GM23338 (cell line): ENCODE data around the gene NFATC3. TPM values are rescaled to one million over a fixed set of nuclear protein-coding genes. Genes with fewer than 3 reads are reported as not detected.

Experiments
- ATAC-seq: fragments of 200-7000 bp; cut with Tn5 transposase; 3 replicates; pipeline ENCODE4 v1.9.1; 2020
- DNase-seq: peaks from one replicate; pipeline ENCODE4 v3.0.0-alpha.2; 2015; ENCODE audit warnings: low spot score
- H2AFZ ChIP-seq: fragments of 200-600 bp; sonication (generic); 2 replicates; pipeline ENCODE4 v1.8.0; 2016; ENCODE audit warnings: antibody characterized with exemption, mild to moderate bottlenecking, moderate library complexity
- H3F3A ChIP-seq: fragments of 200-600 bp; sonication (generic); replicated peaks from 2 replicates; pipeline ENCODE4 v1.8.0; 2017; ENCODE audit warnings: antibody characterized with exemption, mixed run types, low read depth
- H3K27ac ChIP-seq: fragments of 200-600 bp; sonication (generic); 2 replicates; pipeline ENCODE4 v1.6.1; 2016; ENCODE audit warnings: low read depth
- H3K27me3 ChIP-seq: fragments of 200-600 bp; sonication (generic); 2 replicates; pipeline ENCODE4 v1.8.0; 2016; ENCODE audit warnings: mild to moderate bottlenecking, mixed run types, moderate library complexity; ENCODE audit not compliant: insufficient read depth
- H3K36me3 ChIP-seq: fragments of 200-600 bp; sonication (generic); 2 replicates; pipeline ENCODE4 v1.8.0; 2016; ENCODE audit warnings: mild to moderate bottlenecking; ENCODE audit not compliant: insufficient read depth
- H3K4me1 ChIP-seq: fragments of 200-600 bp; sonication (generic); 2 replicates; pipeline ENCODE4 v1.8.0; 2016; ENCODE audit warnings: mild to moderate bottlenecking, moderate library complexity; ENCODE audit not compliant: insufficient read depth
- H3K4me2 ChIP-seq: fragments of 200-600 bp; sonication (generic); 2 replicates; pipeline ENCODE4 v1.7.1; 2017; ENCODE audit warnings: mixed run types
- H3K4me3 ChIP-seq: fragments of 200-600 bp; sonication (generic); 2 replicates; pipeline ENCODE4 v1.6.1; 2016; ENCODE audit warnings: mixed run types
- H3K79me2 ChIP-seq: fragments of 200-600 bp; sonication (generic); replicated peaks from 2 replicates; pipeline ENCODE4 v1.8.0; 2017; ENCODE audit warnings: mild to moderate bottlenecking; ENCODE audit not compliant: insufficient read depth
- H3K9me2 ChIP-seq: fragments of 200-600 bp; sonication (generic); 2 replicates; pipeline ENCODE4 v1.8.0; 2017; ENCODE audit not compliant: insufficient read depth
- H4K20me1 ChIP-seq: fragments of 200-600 bp; sonication (generic); replicated peaks from 2 replicates; pipeline ENCODE4 v1.8.0; 2017; ENCODE audit warnings: mild to moderate bottlenecking; ENCODE audit not compliant: insufficient read depth
- H3K27ac Mint-ChIP-seq: 2 replicates; pipeline ENCODE4 v1.8.0; 2020; ENCODE audit warnings: inconsistent platforms, mild to moderate bottlenecking, moderate library complexity, mixed read lengths
- H3K27me3 Mint-ChIP-seq: 3 replicates; pipeline ENCODE4 v1.8.0; 2022; ENCODE audit warnings: low read depth, mild to moderate bottlenecking, moderate library complexity, mixed read lengths, inconsistent platforms; ENCODE audit not compliant: insufficient read depth, poor library complexity
- H3K36me3 Mint-ChIP-seq: 3 replicates; pipeline ENCODE4 v1.8.0; 2021; ENCODE audit warnings: low read depth, mild to moderate bottlenecking, inconsistent platforms, moderate library complexity, mixed read lengths
- H3K4me1 Mint-ChIP-seq: 3 replicates; pipeline ENCODE4 v1.8.0; 2020; ENCODE audit warnings: mild to moderate bottlenecking, inconsistent platforms, mixed read lengths
- H3K4me3 Mint-ChIP-seq: 3 replicates; pipeline ENCODE4 v1.8.0; 2021; ENCODE audit warnings: moderate library complexity, mild to moderate bottlenecking, inconsistent platforms, mixed read lengths
- H3K9me3 Mint-ChIP-seq: 3 replicates; pipeline ENCODE4 v1.8.0; 2020; ENCODE audit warnings: moderate library complexity, mild to moderate bottlenecking, inconsistent platforms, mixed read lengths
- CREB1 ChIP-seq: fragments of 250-450 bp; sonication (Bioruptor Pico); IDR thresholded peaks from 2 replicates; pipeline ENCODE4 v1.5.0; 2020; ENCODE audit warnings: low read depth, mild to moderate bottlenecking, moderate library complexity
- EZH2 ChIP-seq: fragments of 200-600 bp; sonication (generic); IDR thresholded peaks from one replicate; pipeline ENCODE4 v1.8.0; 2017; ENCODE audit warnings: antibody characterized with exemption, mild to moderate bottlenecking, low read depth; ENCODE audit not compliant: unreplicated experiment
- EZH2phosphoT487 ChIP-seq: fragments of 200-600 bp; sonication (generic); IDR thresholded peaks from one replicate; pipeline ENCODE4 v1.8.1; 2018; ENCODE audit warnings: antibody characterized with exemption; ENCODE audit not compliant: unreplicated experiment
- JUNB ChIP-seq: IDR thresholded peaks from one replicate; pipeline ENCODE4 v1.6.1; 2016; ENCODE audit warnings: antibody characterized with exemption; ENCODE audit not compliant: unreplicated experiment
- NANOG ChIP-seq: IDR thresholded peaks from 2 replicates; pipeline ENCODE4 v1.6.1; 2016; ENCODE audit warnings: antibody characterized with exemption, borderline replicate concordance
- POLR2AphosphoS5 ChIP-seq: IDR thresholded peaks from 2 replicates; pipeline ENCODE4 v1.6.1; 2016; ENCODE audit warnings: antibody characterized with exemption, low read depth
- STAT1 ChIP-seq: IDR thresholded peaks from one replicate; pipeline ENCODE4 v1.6.1; 2016; ENCODE audit warnings: antibody characterized with exemption; ENCODE audit not compliant: unreplicated experiment
- ZNF114 ChIP-seq: fragments of 250-450 bp; sonication (Bioruptor Pico); IDR thresholded peaks from 2 replicates; pipeline ENCODE4 v1.5.0; 2020; ENCODE audit warnings: mild to moderate bottlenecking, moderate library complexity
- ZNF331 ChIP-seq: fragments of 250-450 bp; sonication (Bioruptor Pico); IDR thresholded peaks from 2 replicates; pipeline ENCODE4 v1.5.0; 2020; ENCODE audit warnings: low read depth, mild to moderate bottlenecking, moderate library complexity
- polyA plus RNA-seq: library from polyadenylated mRNA; unstranded; fragments of >200 nt; fragmentation: Nextera tagmentation; extraction: Ambion mirVana; gene quantifications from 2 replicates; pipeline ENCODE4 v1.2.1, GENCODE V29; 2016
- total RNA-seq: library from RNA; depleted of rRNA; stranded (reverse); fragments of >200 nt; shearing (Covaris generic); gene quantifications from 2 replicates; pipeline ENCODE4 v1.2.3, GENCODE V29; 2014
- TF ChIP-seq, protein P1 (sequence below), 2 experiments: fragments of 200-600 bp in 1 of 2; sonication (generic) in 1 of 2; conservative IDR thresholded peaks; 2 replicates each; pipeline versions ENCODE4 v1.5.1 to v1.6.1; 2016 to 2017; ENCODE audit warnings: antibody characterized with exemption in 2 of 2, low read depth in 2 of 2, mild to moderate bottlenecking in 2 of 2, moderate library complexity in 1 of 2
- TF ChIP-seq, protein P2 (sequence below): IDR thresholded peaks from 2 replicates; pipeline ENCODE4 v1.6.1; 2016; ENCODE audit warnings: antibody characterized with exemption
- TF ChIP-seq, protein P3 (sequence below): IDR thresholded peaks from one replicate; pipeline ENCODE4 v1.6.1; 2018; ENCODE audit warnings: antibody characterized with exemption; ENCODE audit not compliant: unreplicated experiment
- TF ChIP-seq, protein P4 (sequence below): fragments of 250-450 bp; sonication (Bioruptor Pico); IDR thresholded peaks from 2 replicates; pipeline ENCODE4 v1.5.0; 2020; ENCODE audit warnings: mild to moderate bottlenecking, moderate library complexity

NFATC3 gene
- total and polyA plus RNA-seq, 2 experiments from 2014 or later, result 9.2 to 40.9 TPM

DNA sequence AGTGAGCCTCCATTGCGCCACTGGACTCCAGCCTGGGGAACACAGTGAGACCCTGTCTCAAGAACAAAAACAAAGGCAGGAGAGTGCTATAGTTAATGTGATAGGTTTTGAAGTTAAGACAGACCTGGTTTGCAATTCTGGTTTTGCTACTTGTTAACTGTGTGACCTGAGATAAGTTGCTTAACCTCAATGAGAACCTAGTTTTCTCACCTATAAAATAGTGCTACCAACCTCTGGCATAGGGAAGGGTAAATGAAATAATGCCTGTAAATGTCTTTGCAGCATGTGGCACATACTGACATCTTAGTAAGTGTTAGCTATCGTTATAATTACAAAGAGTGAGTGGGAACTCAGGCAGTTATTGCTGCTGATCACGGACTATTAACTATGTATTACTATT is 29.8 kb upstream of the NFATC3 start:
- no peak overlapping the region for H3K27ac Mint-ChIP-seq
- H3K4me3 Mint-ChIP-seq, result no peak overlapping the region
- no peaks in the 10 kb centered on the region for H3K9me3 Mint-ChIP-seq
- DNase-seq (no peak), ATAC-seq (no peak)
- no peaks in the 10 kb centered on the region for H3K4me1 Mint-ChIP-seq
- Histone ChIP-seq H3F3A (0 out of 2 replicates have a peak, but pooled peaks cover 6% of the 10 kb centered on the region), H3K4me1 (no peaks in the 10 kb centered on the region), H3K27me3 (no peaks in the 10 kb centered on the region), H3K79me2 (no peaks in the 10 kb centered on the region), H3K36me3 (peaks cover 12% of the 10 kb centered on the region), H3K4me2 (no peak overlapping the region), H3K27ac (no peak overlapping the region), H4K20me1 (no peaks in the 10 kb centered on the region), H3K9me2 (no peaks in the 10 kb centered on the region), H2AFZ (no peak overlapping the region), H3K4me3 (no peak overlapping the region)
- peaks cover 28% of the 10 kb centered on the region for H3K36me3 Mint-ChIP-seq
- TF ChIP-seq ZNF331 (CRISPR knock-in tag), result no peak
- TF ChIP-seq JUNB, result no peak
- TF ChIP-seq, protein P1, sequence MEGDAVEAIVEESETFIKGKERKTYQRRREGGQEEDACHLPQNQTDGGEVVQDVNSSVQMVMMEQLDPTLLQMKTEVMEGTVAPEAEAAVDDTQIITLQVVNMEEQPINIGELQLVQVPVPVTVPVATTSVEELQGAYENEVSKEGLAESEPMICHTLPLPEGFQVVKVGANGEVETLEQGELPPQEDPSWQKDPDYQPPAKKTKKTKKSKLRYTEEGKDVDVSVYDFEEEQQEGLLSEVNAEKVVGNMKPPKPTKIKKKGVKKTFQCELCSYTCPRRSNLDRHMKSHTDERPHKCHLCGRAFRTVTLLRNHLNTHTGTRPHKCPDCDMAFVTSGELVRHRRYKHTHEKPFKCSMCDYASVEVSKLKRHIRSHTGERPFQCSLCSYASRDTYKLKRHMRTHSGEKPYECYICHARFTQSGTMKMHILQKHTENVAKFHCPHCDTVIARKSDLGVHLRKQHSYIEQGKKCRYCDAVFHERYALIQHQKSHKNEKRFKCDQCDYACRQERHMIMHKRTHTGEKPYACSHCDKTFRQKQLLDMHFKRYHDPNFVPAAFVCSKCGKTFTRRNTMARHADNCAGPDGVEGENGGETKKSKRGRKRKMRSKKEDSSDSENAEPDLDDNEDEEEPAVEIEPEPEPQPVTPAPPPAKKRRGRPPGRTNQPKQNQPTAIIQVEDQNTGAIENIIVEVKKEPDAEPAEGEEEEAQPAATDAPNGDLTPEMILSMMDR (conservative IDR thresholded peaks at IDR 0.05; ENCODE audit: low read depth in 2 of 2), result no peak
- no peak for TF ChIP-seq ZNF114 (CRISPR knock-in tag)
- TF ChIP-seq, protein P2, sequence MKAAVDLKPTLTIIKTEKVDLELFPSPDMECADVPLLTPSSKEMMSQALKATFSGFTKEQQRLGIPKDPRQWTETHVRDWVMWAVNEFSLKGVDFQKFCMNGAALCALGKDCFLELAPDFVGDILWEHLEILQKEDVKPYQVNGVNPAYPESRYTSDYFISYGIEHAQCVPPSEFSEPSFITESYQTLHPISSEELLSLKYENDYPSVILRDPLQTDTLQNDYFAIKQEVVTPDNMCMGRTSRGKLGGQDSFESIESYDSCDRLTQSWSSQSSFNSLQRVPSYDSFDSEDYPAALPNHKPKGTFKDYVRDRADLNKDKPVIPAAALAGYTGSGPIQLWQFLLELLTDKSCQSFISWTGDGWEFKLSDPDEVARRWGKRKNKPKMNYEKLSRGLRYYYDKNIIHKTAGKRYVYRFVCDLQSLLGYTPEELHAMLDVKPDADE, result no peak
- TF ChIP-seq CREB1, result no peak
- no peak for TF ChIP-seq STAT1
- TF ChIP-seq POLR2AphosphoS5, result no peak
- TF ChIP-seq EZH2phosphoT487, result no peak
- TF ChIP-seq EZH2, result no peak
- TF ChIP-seq, protein P3, sequence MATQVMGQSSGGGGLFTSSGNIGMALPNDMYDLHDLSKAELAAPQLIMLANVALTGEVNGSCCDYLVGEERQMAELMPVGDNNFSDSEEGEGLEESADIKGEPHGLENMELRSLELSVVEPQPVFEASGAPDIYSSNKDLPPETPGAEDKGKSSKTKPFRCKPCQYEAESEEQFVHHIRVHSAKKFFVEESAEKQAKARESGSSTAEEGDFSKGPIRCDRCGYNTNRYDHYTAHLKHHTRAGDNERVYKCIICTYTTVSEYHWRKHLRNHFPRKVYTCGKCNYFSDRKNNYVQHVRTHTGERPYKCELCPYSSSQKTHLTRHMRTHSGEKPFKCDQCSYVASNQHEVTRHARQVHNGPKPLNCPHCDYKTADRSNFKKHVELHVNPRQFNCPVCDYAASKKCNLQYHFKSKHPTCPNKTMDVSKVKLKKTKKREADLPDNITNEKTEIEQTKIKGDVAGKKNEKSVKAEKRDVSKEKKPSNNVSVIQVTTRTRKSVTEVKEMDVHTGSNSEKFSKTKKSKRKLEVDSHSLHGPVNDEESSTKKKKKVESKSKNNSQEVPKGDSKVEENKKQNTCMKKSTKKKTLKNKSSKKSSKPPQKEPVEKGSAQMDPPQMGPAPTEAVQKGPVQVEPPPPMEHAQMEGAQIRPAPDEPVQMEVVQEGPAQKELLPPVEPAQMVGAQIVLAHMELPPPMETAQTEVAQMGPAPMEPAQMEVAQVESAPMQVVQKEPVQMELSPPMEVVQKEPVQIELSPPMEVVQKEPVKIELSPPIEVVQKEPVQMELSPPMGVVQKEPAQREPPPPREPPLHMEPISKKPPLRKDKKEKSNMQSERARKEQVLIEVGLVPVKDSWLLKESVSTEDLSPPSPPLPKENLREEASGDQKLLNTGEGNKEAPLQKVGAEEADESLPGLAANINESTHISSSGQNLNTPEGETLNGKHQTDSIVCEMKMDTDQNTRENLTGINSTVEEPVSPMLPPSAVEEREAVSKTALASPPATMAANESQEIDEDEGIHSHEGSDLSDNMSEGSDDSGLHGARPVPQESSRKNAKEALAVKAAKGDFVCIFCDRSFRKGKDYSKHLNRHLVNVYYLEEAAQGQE, result no peak
- no peak for TF ChIP-seq NANOG
- TF ChIP-seq, protein P4, sequence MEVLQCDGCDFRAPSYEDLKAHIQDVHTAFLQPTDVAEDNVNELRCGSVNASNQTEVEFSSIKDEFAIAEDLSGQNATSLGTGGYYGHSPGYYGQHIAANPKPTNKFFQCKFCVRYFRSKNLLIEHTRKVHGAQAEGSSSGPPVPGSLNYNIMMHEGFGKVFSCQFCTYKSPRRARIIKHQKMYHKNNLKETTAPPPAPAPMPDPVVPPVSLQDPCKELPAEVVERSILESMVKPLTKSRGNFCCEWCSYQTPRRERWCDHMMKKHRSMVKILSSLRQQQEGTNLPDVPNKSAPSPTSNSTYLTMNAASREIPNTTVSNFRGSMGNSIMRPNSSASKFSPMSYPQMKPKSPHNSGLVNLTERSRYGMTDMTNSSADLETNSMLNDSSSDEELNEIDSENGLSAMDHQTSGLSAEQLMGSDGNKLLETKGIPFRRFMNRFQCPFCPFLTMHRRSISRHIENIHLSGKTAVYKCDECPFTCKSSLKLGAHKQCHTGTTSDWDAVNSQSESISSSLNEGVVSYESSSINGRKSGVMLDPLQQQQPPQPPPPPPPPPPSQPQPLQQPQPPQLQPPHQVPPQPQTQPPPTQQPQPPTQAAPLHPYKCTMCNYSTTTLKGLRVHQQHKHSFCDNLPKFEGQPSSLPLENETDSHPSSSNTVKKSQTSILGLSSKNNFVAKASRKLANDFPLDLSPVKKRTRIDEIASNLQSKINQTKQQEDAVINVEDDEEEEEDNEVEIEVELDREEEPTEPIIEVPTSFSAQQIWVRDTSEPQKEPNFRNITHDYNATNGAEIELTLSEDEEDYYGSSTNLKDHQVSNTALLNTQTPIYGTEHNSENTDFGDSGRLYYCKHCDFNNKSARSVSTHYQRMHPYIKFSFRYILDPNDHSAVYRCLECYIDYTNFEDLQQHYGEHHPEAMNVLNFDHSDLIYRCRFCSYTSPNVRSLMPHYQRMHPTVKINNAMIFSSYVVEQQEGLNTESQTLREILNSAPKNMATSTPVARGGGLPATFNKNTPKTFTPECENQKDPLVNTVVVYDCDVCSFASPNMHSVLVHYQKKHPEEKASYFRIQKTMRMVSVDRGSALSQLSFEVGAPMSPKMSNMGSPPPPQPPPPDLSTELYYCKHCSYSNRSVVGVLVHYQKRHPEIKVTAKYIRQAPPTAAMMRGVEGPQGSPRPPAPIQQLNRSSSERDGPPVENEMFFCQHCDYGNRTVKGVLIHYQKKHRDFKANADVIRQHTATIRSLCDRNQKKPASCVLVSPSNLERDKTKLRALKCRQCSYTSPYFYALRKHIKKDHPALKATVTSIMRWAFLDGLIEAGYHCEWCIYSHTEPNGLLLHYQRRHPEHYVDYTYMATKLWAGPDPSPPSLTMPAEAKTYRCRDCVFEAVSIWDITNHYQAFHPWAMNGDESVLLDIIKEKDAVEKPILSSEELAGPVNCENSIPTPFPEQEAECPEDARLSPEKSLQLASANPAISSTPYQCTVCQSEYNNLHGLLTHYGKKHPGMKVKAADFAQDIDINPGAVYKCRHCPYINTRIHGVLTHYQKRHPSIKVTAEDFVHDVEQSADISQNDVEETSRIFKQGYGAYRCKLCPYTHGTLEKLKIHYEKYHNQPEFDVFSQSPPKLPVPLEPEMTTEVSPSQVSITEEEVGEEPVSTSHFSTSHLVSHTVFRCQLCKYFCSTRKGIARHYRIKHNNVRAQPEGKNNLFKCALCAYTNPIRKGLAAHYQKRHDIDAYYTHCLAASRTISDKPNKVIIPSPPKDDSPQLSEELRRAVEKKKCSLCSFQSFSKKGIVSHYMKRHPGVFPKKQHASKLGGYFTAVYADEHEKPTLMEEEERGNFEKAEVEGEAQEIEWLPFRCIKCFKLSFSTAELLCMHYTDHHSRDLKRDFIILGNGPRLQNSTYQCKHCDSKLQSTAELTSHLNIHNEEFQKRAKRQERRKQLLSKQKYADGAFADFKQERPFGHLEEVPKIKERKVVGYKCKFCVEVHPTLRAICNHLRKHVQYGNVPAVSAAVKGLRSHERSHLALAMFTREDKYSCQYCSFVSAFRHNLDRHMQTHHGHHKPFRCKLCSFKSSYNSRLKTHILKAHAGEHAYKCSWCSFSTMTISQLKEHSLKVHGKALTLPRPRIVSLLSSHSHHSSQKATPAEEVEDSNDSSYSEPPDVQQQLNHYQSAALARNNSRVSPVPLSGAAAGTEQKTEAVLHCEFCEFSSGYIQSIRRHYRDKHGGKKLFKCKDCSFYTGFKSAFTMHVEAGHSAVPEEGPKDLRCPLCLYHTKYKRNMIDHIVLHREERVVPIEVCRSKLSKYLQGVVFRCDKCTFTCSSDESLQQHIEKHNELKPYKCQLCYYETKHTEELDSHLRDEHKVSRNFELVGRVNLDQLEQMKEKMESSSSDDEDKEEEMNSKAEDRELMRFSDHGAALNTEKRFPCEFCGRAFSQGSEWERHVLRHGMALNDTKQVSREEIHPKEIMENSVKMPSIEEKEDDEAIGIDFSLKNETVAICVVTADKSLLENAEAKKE (CRISPR knock-in tag), result no peak
- H3K27me3 Mint-ChIP-seq, result peaks cover 2% of the 10 kb centered on the region
